Smooth muscle cell (in vitro differentiated cells): ENCODE data around the gene BRD1. TPM values are rescaled to one million over a fixed set of nuclear protein-coding genes. Genes with fewer than 3 reads are reported as not detected.

Experiments used
- DNase-seq: peaks from one replicate; lab custom pipeline; 2025; ENCODE audit not compliant: unreplicated experiment; lab: John Stamatoyannopoulos, UW
- H2AFZ ChIP-seq: fragments of 200-600 bp; sonication (generic); 2 replicates; pipeline ENCODE4 v1.6.0; 2016; ENCODE audit warnings: antibody characterized with exemption, low read depth, mild to moderate bottlenecking
- H3F3A ChIP-seq: fragments of 200-600 bp; sonication (generic); 2 replicates; pipeline ENCODE4 v1.6.0; 2017; ENCODE audit warnings: antibody characterized with exemption, low read depth
- H3K27ac ChIP-seq: fragments of 200-600 bp; sonication (generic); 2 replicates; pipeline ENCODE4 v1.5.1; 2016; ENCODE audit warnings: low read depth, mild to moderate bottlenecking
- H3K27me3 ChIP-seq: fragments of 200-600 bp; sonication (generic); 2 replicates; pipeline ENCODE4 v1.6.1; 2016; ENCODE audit warnings: low read depth, mild to moderate bottlenecking
- H3K36me3 ChIP-seq: fragments of 200-600 bp; sonication (generic); 2 replicates; pipeline ENCODE4 v1.5.1; 2016; ENCODE audit warnings: low read depth
- H3K4me1 ChIP-seq: fragments of 200-600 bp; sonication (generic); 2 replicates; pipeline ENCODE4 v1.5.1; 2016; ENCODE audit warnings: low read depth
- H3K4me2 ChIP-seq: fragments of 200-600 bp; sonication (generic); 2 replicates; pipeline ENCODE4 v1.6.0; 2016; ENCODE audit warnings: mild to moderate bottlenecking
- H3K4me3 ChIP-seq: fragments of 200-600 bp; sonication (generic); 2 replicates; pipeline ENCODE4 v1.5.1; 2016; ENCODE audit warnings: mild to moderate bottlenecking
- H3K79me2 ChIP-seq: fragments of 200-600 bp; sonication (generic); 2 replicates; pipeline ENCODE4 v1.6.0; 2016; ENCODE audit warnings: low read depth, mild to moderate bottlenecking
- H3K9ac ChIP-seq: fragments of 200-600 bp; sonication (generic); 2 replicates; pipeline ENCODE4 v1.6.0; 2016; ENCODE audit warnings: low read depth
- H3K9me3 ChIP-seq: fragments of 200-600 bp; sonication (generic); replicated peaks from 2 replicates; pipeline ENCODE4 v1.5.1; 2016; ENCODE audit warnings: low read depth
- H4K20me1 ChIP-seq: fragments of 200-600 bp; sonication (generic); 2 replicates; pipeline ENCODE4 v1.6.0; 2016; ENCODE audit warnings: low read depth
- CTCF ChIP-seq: fragments of 200-600 bp; sonication (generic); IDR thresholded peaks from 2 replicates; pipeline ENCODE4 v1.5.1; 2017; ENCODE audit warnings: borderline replicate concordance, mild to moderate bottlenecking, antibody characterized with exemption; ENCODE audit not compliant: insufficient read depth, poor library complexity, severe bottlenecking
- WGBS: methylation state at CpG from one replicate; pipeline ENCODE4 v1.1.7; 2016; ENCODE audit warnings: low lambda C conversion rate; 5-methylcytosine and 5-hydroxymethylcytosine counted together
- polyA plus RNA-seq: library from polyadenylated mRNA; unstranded; fragments of >200 nt; fragmentation: Nextera tagmentation; extraction: Ambion mirVana; gene quantifications from 2 replicates; pipeline ENCODE4 v1.2.1, GENCODE V29; 2016
- total RNA-seq: library from RNA; depleted of rRNA; stranded (reverse); fragments of >200 nt; gene quantifications from 2 replicates; pipeline ENCODE4 v1.2.3, GENCODE V29; 2014

BRD1 gene
- total and polyA plus RNA-seq, 2 experiments from 2014 or later = 15.0 to 20.5 TPM

GRCh38 chr22:49803134-49803533 is 24.5 kb downstream of the BRD1 start:
- Histone ChIP-seq H3K9ac (no peak overlapping the region), H3K4me2 (no peak overlapping the region), H3K27ac (no peak overlapping the region), H3K36me3 (peaks cover 3% of the 10 kb centered on the region), H3K79me2 (peaks cover 92% of the 10 kb centered on the region), H3K27me3 (no peaks in the 10 kb centered on the region), H4K20me1 (peaks cover 97% of the 10 kb centered on the region), H2AFZ (no peak overlapping the region), H3K9me3 (no peaks in the 10 kb centered on the region), H3K4me1 (no peaks in the 10 kb centered on the region), H3K4me3 (no peak overlapping the region), H3F3A (no peaks in the 10 kb centered on the region)
- no peak for TF ChIP-seq CTCF
- DNase-seq = no peak
- WGBS = 98% methylated on average over 18 of the region's 18 CpGs

GRCh38 chr22:49801391-49802060 is 26.1 kb downstream of the BRD1 start:
- Histone ChIP-seq H3K27me3 (no peaks in the 10 kb centered on the region), H3K4me1 (no peaks in the 10 kb centered on the region), H3K4me2 (no peak overlapping the region), H3K27ac (no peak overlapping the region), H4K20me1 (peaks cover 97% of the 10 kb centered on the region), H3K36me3 (no peaks in the 10 kb centered on the region), H3K9ac (no peak overlapping the region), H3K4me3 (no peak overlapping the region), H2AFZ (no peak overlapping the region), H3K9me3 (no peaks in the 10 kb centered on the region), H3K79me2 (peaks cover 82% of the 10 kb centered on the region), H3F3A (no peaks in the 10 kb centered on the region)
- DNase-seq = no peak
- TF ChIP-seq CTCF = no peak
- 95% methylated on average over 16 of the region's 18 CpGs for WGBS

GRCh38 chr22:49800408-49801238 is 27.1 kb downstream of the BRD1 start:
- Histone ChIP-seq H3K27ac (no peak overlapping the region), H4K20me1 (peaks cover 97% of the 10 kb centered on the region), H3K79me2 (peaks cover 73% of the 10 kb centered on the region), H3K4me3 (no peak overlapping the region), H3K4me1 (no peaks in the 10 kb centered on the region), H3K27me3 (no peaks in the 10 kb centered on the region), H3K9ac (no peak overlapping the region), H3K36me3 (no peaks in the 10 kb centered on the region), H3K9me3 (no peaks in the 10 kb centered on the region), H2AFZ (no peak overlapping the region), H3K4me2 (no peak overlapping the region), H3F3A (no peaks in the 10 kb centered on the region)
- TF ChIP-seq CTCF = no peak
- WGBS = 95% methylated on average over 29 of the region's 29 CpGs
- DNase-seq = no peak
